Breast epithelium (tissue), 4 donors: ENCODE data around the gene DENR. TPM values are rescaled to one million over a fixed set of nuclear protein-coding genes. Genes with fewer than 3 reads are reported as not detected.

Experiments
- DNase-seq, 2 donors: peaks; one replicate each; pipeline ENCODE4 v3.0.0-alpha.2; 2019; ENCODE audit warnings: low spot score in 2 of 2
- H3K27ac ChIP-seq, 2 donors: fragments of 200-600 bp; sonication (generic) in 1 of 2; one replicate each; pipeline ENCODE4 v1.5.1; 2016 to 2019; ENCODE audit warnings: mild to moderate bottlenecking in 1 of 2
- H3K27me3 ChIP-seq, 2 donors: fragments of 200-600 bp; sonication (generic) in 1 of 2; one replicate each; pipeline versions ENCODE4 v1.5.1 to v1.6.0; 2017 to 2019; ENCODE audit warnings: control low read depth in 1 of 2, mild to moderate bottlenecking in 1 of 2
- H3K36me3 ChIP-seq: fragments of 200-600 bp; one replicate; pipeline ENCODE4 v1.5.1; 2019
- H3K4me1 ChIP-seq, 2 donors: fragments of 200-600 bp; sonication (generic); one replicate each; pipeline ENCODE4 v1.5.1; 2016 to 2019; ENCODE audit warnings: control low read depth in 1 of 2
- H3K4me3 ChIP-seq, 3 donors: fragments of 200-600 bp; sonication (generic); 1 replicate in 2 of 3; 2 replicates in 1 of 3; pipeline ENCODE4 v1.5.1; 2016 to 2019; ENCODE audit warnings: mild to moderate bottlenecking in 3 of 3, moderate library complexity in 2 of 3
- H3K9me3 ChIP-seq, 2 donors: fragments of 200-600 bp; sonication (generic) in 1 of 2; one replicate each; pipeline ENCODE4 v1.5.1; 2016 to 2019; ENCODE audit warnings: control low read depth in 1 of 2
- POLR2A ChIP-seq: fragments of 450-650 bp; IDR thresholded peaks from one replicate; pipeline ENCODE4 v1.6.1; 2016; ENCODE audit warnings: antibody characterized with exemption, mild to moderate bottlenecking, moderate library complexity
- POLR2AphosphoS5 ChIP-seq, 3 donors: sonication (generic); formaldehyde crosslinking; IDR thresholded peaks; one replicate each; pipeline ENCODE4 v1.6.1; 2017; ENCODE audit warnings: antibody characterized with exemption in 3 of 3
- intact Hi-C: fragments of 100-400 bp; cut with DNase I; formaldehyde crosslinking; loops from one replicate; pipeline ENCODE4 v1.15.1; 2023; ENCODE audit warnings: low total_unique reads
- total RNA-seq, 3 donors: library from RNA; depleted of rRNA; stranded (reverse); fragments of >200 nt; gene quantifications; one replicate each; pipeline ENCODE4 v1.1.0, GENCODE V29; 2016
- TF ChIP-seq, protein P1 (sequence below), 3 donors: fragments of 450-650 bp; IDR thresholded peaks; one replicate each; pipeline ENCODE4 v1.5.1; 2016 to 2017; ENCODE audit warnings: antibody characterized with exemption in 3 of 3, mild to moderate bottlenecking in 3 of 3, moderate library complexity in 3 of 3

DENR gene
- total RNA-seq, 3 donors from 2014 or later: 21.9 to 30.7 (median 28.2) TPM

DNA sequence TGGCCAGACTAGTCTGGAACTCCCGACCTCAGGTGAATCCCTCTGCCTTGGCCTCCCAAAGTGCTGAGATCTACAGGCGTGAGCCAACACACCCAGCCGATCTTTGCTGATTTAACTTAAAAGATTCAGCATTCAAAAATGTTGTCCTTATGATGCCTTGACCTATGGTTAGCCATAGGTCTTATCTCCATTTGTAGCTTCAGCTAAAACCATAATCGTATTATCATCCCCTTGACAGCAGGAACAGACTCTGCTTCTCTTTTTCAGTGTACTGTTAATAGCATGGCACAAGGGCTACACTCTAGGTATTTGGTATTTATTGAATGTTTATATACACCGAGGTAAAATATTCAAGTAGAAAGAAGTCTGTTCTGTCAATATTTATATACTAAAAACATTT, 37.0 kb downstream of the DENR start:
- Histone ChIP-seq H3K4me1 (no peaks in the 10 kb centered on the region), H3K4me3 (no peak overlapping the region), H3K9me3 (no peaks in the 10 kb centered on the region), H3K27ac (no peak overlapping the region), H3K27me3 (no peaks in the 10 kb centered on the region), H3K36me3 (no peaks in the 10 kb centered on the region)
- intact Hi-C loops: loop anchor here (10.0 kb wide), 1 partner anchor 165 kb away; no protein-coding TSS in a partner anchor
- TF ChIP-seq, protein P1, sequence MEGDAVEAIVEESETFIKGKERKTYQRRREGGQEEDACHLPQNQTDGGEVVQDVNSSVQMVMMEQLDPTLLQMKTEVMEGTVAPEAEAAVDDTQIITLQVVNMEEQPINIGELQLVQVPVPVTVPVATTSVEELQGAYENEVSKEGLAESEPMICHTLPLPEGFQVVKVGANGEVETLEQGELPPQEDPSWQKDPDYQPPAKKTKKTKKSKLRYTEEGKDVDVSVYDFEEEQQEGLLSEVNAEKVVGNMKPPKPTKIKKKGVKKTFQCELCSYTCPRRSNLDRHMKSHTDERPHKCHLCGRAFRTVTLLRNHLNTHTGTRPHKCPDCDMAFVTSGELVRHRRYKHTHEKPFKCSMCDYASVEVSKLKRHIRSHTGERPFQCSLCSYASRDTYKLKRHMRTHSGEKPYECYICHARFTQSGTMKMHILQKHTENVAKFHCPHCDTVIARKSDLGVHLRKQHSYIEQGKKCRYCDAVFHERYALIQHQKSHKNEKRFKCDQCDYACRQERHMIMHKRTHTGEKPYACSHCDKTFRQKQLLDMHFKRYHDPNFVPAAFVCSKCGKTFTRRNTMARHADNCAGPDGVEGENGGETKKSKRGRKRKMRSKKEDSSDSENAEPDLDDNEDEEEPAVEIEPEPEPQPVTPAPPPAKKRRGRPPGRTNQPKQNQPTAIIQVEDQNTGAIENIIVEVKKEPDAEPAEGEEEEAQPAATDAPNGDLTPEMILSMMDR (IDR thresholded peaks at IDR 0.05): no peak
- TF ChIP-seq POLR2A (no peak), POLR2AphosphoS5 (IDR thresholded peaks at IDR 0.05) (no peak)
- no peak for DNase-seq

DNA sequence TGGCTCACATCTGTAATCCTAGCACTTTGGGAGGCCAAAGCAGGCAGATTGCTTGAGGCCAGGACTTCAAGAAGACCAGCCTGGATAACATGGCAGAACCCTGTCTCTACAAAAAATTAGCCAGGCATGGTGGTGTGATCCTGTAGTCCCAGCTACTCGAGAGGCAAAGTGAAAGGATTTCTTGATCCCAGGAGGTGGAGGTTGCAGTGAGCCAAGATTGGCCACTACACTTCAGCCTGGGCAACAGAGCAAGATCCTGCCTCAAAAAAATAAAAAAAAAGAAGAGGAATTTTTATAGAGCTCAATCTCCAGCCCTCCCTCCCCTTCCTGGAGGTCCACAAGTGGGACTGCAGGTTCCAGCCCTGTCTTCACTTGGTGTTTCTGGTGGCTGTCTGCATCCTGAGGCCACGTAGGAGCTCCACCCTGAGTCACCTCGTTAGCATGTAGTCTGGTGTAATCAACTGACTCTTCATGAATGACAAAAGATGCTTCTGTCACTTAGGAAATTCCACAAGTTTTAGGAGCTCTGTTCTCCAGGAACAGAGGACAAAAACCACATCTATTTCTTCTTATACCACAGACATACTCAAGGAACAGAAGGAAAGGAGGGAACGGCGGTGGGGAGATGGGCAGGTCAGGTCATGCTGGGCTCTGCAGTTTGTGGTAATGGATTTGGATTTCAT, 37.9 kb downstream of the DENR start:
- intact Hi-C loops: loop anchor here (10.0 kb wide), 1 partner anchor 164 kb away; no protein-coding TSS in a partner anchor
- H3K36me3 ChIP-seq: no peaks in the 10 kb centered on the region
- H3K4me1 ChIP-seq: no peaks in the 10 kb centered on the region
- H3K4me3 ChIP-seq: no peak overlapping the region
- H3K27ac ChIP-seq: no peak overlapping the region
- no peaks in the 10 kb centered on the region for H3K27me3 ChIP-seq
- H3K9me3 ChIP-seq: no peaks in the 10 kb centered on the region
- TF ChIP-seq POLR2AphosphoS5 (IDR thresholded peaks at IDR 0.05) (no peak), POLR2A (no peak)
- TF ChIP-seq, protein P1 (IDR thresholded peaks at IDR 0.05): no peak
- DNase-seq: no peak

DNA sequence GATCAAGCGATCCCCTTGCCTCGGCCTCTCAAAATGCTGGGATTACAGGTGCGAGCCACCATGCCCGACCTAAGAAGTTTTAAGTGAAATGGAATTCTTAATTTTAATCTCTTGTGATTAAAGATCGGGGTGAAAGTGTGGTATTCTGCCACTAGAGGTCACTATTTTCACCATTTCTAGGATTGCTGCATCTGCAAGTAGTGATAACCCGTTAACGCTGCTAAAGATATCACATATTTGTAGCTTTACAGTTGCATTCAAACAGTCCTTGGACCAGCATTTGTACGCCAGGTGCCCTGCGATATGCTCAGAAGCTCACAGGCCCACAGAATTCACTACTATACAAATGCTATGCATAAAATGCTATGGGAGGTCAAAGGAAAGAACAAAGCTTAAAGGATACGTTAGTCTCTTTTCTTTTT, 41.1 kb downstream of the DENR start:
- Histone ChIP-seq H3K9me3 (no peaks in the 10 kb centered on the region), H3K27me3 (no peaks in the 10 kb centered on the region), H3K4me3 (no peak overlapping the region), H3K4me1 (no peaks in the 10 kb centered on the region), H3K36me3 (no peaks in the 10 kb centered on the region), H3K27ac (no peak overlapping the region)
- intact Hi-C loops: loop anchor here (10.0 kb wide), 1 partner anchor 161 kb away; no protein-coding TSS in a partner anchor
- no peak for TF ChIP-seq POLR2A
- TF ChIP-seq, protein P1 (IDR thresholded peaks at IDR 0.05): peak; percentile 59 to 69 (median 68)
- no peak for DNase-seq

DNA sequence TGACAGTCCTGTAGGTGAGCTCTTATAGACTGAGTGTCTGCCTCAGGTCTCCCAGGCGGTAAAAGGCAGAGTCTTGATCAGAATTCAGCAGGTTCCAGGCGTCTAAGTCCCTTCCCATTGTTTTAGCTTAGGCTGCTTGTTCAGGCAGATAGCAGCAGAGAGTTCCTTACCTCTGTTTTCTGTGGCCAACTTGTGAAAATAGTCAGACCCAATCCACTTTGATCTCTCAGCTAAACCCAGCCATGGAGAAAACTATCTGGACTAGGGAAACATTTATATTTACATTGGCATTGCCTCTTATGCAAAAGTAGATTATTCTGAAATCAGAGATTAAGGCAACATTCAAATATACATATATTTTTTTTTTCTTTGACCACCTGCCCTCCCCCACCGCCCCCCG, 43.2 kb downstream of the DENR start:
- no peaks in the 10 kb centered on the region for H3K36me3 ChIP-seq
- H3K9me3 ChIP-seq: no peaks in the 10 kb centered on the region
- TF ChIP-seq POLR2A (no peak), POLR2AphosphoS5 (IDR thresholded peaks at IDR 0.05) (no peak)
- TF ChIP-seq, protein P1 (IDR thresholded peaks at IDR 0.05): no peak
- DNase-seq: no peak
- no peaks in the 10 kb centered on the region for H3K27me3 ChIP-seq
- H3K4me1 ChIP-seq: no peaks in the 10 kb centered on the region
- intact Hi-C loops: loop anchor here (10.0 kb wide), 1 partner anchor 159 kb away; no protein-coding TSS in a partner anchor
- no peak overlapping the region for H3K4me3 ChIP-seq
- H3K27ac ChIP-seq: no peak overlapping the region

DNA sequence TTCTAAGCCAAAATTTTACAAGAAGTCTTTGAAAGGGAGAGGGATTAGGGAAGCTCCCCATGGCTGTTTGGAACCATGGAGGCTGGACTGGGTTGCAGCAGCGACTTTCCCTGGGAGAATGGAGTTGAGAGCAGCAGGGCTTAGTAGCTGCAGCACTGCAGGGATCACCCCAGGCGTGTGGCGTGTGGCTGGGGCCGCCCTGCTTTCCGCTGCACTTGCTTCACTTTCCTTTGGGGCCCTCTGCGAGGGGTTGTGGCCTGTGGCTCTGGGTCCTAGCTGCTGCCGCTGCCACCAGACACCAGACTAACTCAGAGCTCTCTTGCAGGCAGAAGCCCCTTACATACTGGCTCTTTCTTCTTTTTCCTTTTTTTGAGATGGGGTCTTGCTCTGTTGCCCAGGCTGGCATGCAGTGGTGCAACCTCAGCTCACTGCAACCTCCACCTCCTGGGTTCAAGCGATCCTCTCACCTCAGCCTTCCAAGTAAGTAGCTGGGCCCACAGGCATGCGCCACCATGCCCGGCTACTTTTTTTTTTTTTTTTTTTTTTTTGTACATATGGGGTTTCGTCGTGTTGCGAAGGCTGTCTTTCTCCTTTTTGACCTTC, 47.1 kb downstream of the DENR start:
- intact Hi-C loops: loop anchor here (10.0 kb wide), 1 partner anchor 155 kb away; no protein-coding TSS in a partner anchor
- H3K9me3 ChIP-seq: no peaks in the 10 kb centered on the region
- H3K4me1 ChIP-seq: no peaks in the 10 kb centered on the region
- no peak overlapping the region for H3K27ac ChIP-seq
- no peaks in the 10 kb centered on the region for H3K36me3 ChIP-seq
- no peak overlapping the region for H3K4me3 ChIP-seq
- TF ChIP-seq, protein P1 (IDR thresholded peaks at IDR 0.05): no peak
- TF ChIP-seq POLR2A (no peak), POLR2AphosphoS5 (IDR thresholded peaks at IDR 0.05) (no peak)
- no peaks in the 10 kb centered on the region for H3K27me3 ChIP-seq
- DNase-seq: no peak
